ENCODE results near the gene MMP27. TPM values are rescaled to one million over a fixed set of nuclear protein-coding genes. Genes with fewer than 3 reads are reported as not detected.

The MMP27 gene
- total RNA-seq, 1 donor from 2014 or later = not detected

GRCh38 chr11:102695201-102695600, 10.4 kb downstream of the MMP27 start:
- TF ChIP-seq CTCF (IDR thresholded peaks at IDR 0.05) = no peak
- Mint-ChIP-seq H3K27me3 (ENCODE audit: unreplicated experiment) (peaks cover 43% of the 10 kb centered on the region), H3K4me1 (ENCODE audit: unreplicated experiment) (no peaks in the 10 kb centered on the region), H3K9me3 (ENCODE audit: unreplicated experiment) (no peaks in the 10 kb centered on the region), H3K27ac (ENCODE audit: unreplicated experiment) (no peak overlapping the region), H3K36me3 (ENCODE audit: unreplicated experiment) (no peaks in the 10 kb centered on the region), H3K4me3 (ENCODE audit: unreplicated experiment) (no peak overlapping the region)
- DNase-seq (ENCODE audit: extremely low spot score, unreplicated experiment) = no peak

GRCh38 chr11:102685754-102686153, 19.8 kb downstream of the MMP27 start:
- no peak for DNase-seq (ENCODE audit: extremely low spot score, unreplicated experiment)
- peak overlapping the region; percentile 76 for H3K27ac Mint-ChIP-seq (ENCODE audit: unreplicated experiment)
- no peak for TF ChIP-seq CTCF (IDR thresholded peaks at IDR 0.05)
- H3K4me1 Mint-ChIP-seq (ENCODE audit: unreplicated experiment) = peaks cover 20% of the 10 kb centered on the region
- no peak overlapping the region for H3K4me3 Mint-ChIP-seq (ENCODE audit: unreplicated experiment)
- H3K9me3 Mint-ChIP-seq (ENCODE audit: unreplicated experiment) = no peaks in the 10 kb centered on the region
- H3K27me3 Mint-ChIP-seq (ENCODE audit: unreplicated experiment) = peaks cover 2% of the 10 kb centered on the region
- H3K36me3 Mint-ChIP-seq (ENCODE audit: unreplicated experiment) = no peaks in the 10 kb centered on the region

- H3K4me1 Mint-ChIP-seq (ENCODE audit: unreplicated experiment) = peaks cover 20% of the 10 kb centered on the region
- H3K4me3 Mint-ChIP-seq (ENCODE audit: unreplicated experiment) = no peak overlapping the region
- DNase-seq (ENCODE audit: extremely low spot score, unreplicated experiment) = no peak
- peak overlapping the region; percentile 76 for H3K27ac Mint-ChIP-seq (ENCODE audit: unreplicated experiment)
- no peaks in the 10 kb centered on the region for H3K36me3 Mint-ChIP-seq (ENCODE audit: unreplicated experiment)
- no peak for TF ChIP-seq CTCF (IDR thresholded peaks at IDR 0.05)
- no peaks in the 10 kb centered on the region for H3K27me3 Mint-ChIP-seq (ENCODE audit: unreplicated experiment)
- no peaks in the 10 kb centered on the region for H3K9me3 Mint-ChIP-seq (ENCODE audit: unreplicated experiment)
Observed at GRCh38 chr11:102685338-102685737, 20.2 kb downstream of the MMP27 start.

- H3K27ac Mint-ChIP-seq (ENCODE audit: unreplicated experiment) = no peak overlapping the region
- peaks cover 5% of the 10 kb centered on the region for H3K27me3 Mint-ChIP-seq (ENCODE audit: unreplicated experiment)
Observed at GRCh38 chr11:102683277-102683676, 22.3 kb downstream of the MMP27 start.

GRCh38 chr11:102680945-102681344, 24.6 kb downstream of the MMP27 start:
- no peak overlapping the region for H3K27ac Mint-ChIP-seq (ENCODE audit: unreplicated experiment)
- H3K27me3 Mint-ChIP-seq (ENCODE audit: unreplicated experiment) = peaks cover 5% of the 10 kb centered on the region
- H3K4me1 Mint-ChIP-seq (ENCODE audit: unreplicated experiment) = peaks cover 10% of the 10 kb centered on the region
- no peak for TF ChIP-seq CTCF (IDR thresholded peaks at IDR 0.05)
- H3K9me3 Mint-ChIP-seq (ENCODE audit: unreplicated experiment) = no peaks in the 10 kb centered on the region
- no peak overlapping the region for H3K4me3 Mint-ChIP-seq (ENCODE audit: unreplicated experiment)
- DNase-seq (ENCODE audit: extremely low spot score, unreplicated experiment) = no peak
- no peaks in the 10 kb centered on the region for H3K36me3 Mint-ChIP-seq (ENCODE audit: unreplicated experiment)

More at GRCh38 chr11:102683277-102683676, 22.3 kb downstream of the MMP27 start:
- no peak for TF ChIP-seq CTCF (IDR thresholded peaks at IDR 0.05)
- Mint-ChIP-seq H3K9me3 (ENCODE audit: unreplicated experiment) (no peaks in the 10 kb centered on the region), H3K4me3 (ENCODE audit: unreplicated experiment) (no peak overlapping the region), H3K4me1 (ENCODE audit: unreplicated experiment) (peaks cover 20% of the 10 kb centered on the region), H3K36me3 (ENCODE audit: unreplicated experiment) (no peaks in the 10 kb centered on the region)
- no peak for DNase-seq (ENCODE audit: extremely low spot score, unreplicated experiment)

All from osteocyte (in vitro differentiated cells).